Measurements from ENCODE around the gene R3HDML.
"Not testable (repeated sequence)": the region's sequence is repeated elsewhere in the genome, so short reads cannot be mapped to it uniquely, and the experiment has no call there.

Gene R3HDML, protein sequence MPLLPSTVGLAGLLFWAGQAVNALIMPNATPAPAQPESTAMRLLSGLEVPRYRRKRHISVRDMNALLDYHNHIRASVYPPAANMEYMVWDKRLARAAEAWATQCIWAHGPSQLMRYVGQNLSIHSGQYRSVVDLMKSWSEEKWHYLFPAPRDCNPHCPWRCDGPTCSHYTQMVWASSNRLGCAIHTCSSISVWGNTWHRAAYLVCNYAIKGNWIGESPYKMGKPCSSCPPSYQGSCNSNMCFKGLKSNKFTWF

DNA sequence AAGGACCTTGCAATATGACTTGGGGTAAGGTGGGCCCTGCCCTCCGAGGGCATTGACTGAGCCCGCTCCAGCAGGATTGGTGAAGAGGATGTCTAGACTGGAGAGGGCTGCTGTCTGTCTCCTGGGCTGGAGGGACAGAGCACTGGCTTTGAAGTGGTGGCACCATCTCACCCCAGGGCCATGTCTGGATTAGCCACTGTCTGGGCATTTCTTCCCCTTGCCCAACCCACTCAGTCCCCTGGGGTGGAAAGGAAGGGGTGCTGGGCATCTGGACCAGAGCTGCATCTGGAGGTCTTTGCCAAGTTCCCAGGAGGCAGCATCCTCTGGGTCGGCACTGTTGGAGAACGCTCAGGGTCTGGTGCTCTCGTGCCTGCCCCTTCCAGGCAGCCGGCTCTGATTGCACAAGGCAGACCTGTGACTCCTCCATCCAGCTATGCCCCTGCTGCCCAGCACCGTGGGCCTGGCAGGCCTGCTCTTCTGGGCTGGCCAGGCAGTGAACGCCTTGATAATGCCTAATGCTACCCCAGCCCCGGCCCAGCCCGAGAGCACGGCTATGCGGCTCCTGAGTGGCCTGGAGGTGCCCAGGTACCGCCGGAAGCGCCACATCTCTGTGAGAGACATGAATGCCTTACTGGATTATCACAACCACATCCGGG, at the start of gene R3HDML:
Gene R3HDML, plus strand, starts transcription at position 319 of the 656 bp plus-strand sequence. Its CDS starts 115 bp downstream, at position 434.
- DNase-seq (ENCODE audit: low read depth): no peak

GRCh38 chr20:44287272-44288097, 49.4 kb upstream of the R3HDML start:
- DNase-seq (ENCODE audit: low read depth): no peak

- no peak for DNase-seq (ENCODE audit: low read depth)
Observed at GRCh38 chr20:44288252-44288651, 48.6 kb upstream of the R3HDML start.

DNA sequence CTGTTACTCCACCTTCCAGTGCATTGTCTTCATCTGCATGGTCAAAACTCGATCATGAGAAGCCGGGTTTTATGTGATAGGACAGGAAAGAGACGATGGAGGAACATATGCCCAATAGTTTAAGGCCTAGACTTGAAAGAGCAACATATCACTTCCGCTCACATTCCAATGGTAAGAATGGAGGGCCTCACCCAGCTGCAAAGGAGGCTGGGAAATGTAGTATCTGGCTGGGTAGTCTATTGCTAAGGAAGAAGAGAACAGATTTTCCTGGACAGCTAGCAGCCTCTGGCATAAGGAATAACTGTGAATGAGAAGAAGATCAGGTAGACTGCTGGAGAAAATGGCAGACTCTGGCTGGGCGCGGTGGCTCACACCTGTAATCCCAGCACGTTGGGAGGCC, 45.1 kb upstream of the R3HDML start:
- DNase-seq (ENCODE audit: low read depth): no peak

- no peak for DNase-seq (ENCODE audit: low read depth)
Observed at GRCh38 chr20:44296011-44296410, 40.8 kb upstream of the R3HDML start.

DNA sequence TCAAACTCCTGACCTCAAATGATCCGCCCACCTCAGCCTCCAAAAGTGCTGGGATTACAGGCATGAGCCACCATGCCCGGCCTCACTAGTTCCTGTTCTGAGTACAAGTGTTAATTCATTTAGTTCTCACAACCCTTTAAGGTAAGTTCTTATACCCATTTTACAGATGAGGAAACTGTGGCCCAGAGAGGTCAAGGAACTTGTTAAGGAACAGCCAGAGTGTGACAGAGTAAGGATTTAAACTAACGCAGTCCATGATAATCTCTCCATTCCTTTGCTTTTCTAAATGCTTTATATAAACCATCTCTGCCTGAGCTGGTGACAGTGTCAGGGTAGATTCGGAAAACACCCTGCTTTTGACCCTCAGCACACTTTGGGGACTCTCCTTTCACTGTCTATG, 39.1 kb upstream of the R3HDML start:
- no peak for DNase-seq (ENCODE audit: low read depth)

DNA sequence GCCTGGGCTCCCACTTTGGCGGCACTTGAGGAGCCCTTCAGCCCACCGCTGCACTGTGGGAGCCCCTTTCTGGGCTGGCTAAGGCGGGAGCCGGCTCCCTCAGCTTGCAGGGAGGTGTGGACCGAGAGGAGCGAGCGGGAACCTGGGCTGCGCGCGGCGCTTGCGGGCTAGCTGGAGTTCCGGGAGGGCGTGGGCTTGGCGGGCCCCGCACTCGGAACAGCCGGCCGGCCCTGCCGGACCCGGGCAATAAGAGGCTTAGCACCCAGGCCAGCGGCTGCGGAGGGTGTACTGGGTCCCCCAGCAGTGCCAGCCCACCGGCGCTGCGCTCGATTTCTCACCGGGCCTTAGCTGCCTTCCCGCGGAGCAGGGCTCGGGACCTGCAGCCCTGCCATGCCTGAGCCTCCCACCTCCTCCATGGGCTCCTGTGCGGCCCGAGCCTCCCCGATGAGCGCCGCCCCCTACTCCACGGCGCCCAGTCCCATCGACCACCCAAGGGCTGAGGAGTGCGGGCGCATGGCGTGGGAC, 37.8 kb upstream of the R3HDML start:
- DNase-seq (ENCODE audit: low read depth): not testable (repeated sequence)

DNA sequence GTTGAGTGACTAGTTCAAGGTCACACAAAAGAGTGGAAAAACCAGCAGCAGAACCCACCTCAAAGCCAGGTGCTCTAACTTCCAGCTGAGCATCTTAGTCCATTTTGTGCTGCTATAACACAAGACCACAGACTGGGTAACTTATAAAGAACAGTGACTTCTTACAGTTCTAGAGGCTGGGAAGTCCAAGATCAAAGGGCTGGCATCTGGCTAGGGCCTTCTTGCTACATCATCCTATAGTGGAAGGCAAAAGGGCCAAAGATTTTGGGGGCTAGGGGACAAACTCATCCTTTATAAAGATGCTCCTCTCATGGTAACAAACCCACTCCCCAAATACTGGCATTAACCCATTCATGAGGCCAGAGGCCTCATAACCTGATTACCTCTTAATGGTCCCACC, 35.6 kb upstream of the R3HDML start:
- no peak for DNase-seq (ENCODE audit: low read depth)

- DNase-seq (ENCODE audit: low read depth): no peak
Observed at GRCh38 chr20:44302026-44302669, 34.7 kb upstream of the R3HDML start.

- no peak for DNase-seq (ENCODE audit: low read depth)
Observed at GRCh38 chr20:44302736-44303135, 34.1 kb upstream of the R3HDML start.

DNA sequence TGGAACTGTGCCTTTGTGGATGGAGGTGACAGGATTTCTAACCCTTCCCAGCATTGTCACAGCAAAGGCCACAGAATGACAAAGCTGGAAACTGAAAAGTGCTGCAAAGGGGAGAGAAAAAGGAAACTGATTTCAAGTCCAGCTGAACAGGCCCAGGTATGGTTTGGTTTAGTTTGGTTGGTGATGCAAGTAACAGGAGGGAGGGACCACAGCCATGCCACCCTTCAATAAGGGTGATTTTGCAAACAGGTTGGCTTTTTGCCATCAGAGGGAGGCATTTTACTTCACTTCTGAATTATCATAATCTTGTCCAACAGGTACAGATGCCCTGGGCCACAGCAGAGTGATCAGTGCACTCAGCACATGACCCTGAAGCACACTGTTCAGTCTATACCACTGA, 32.5 kb upstream of the R3HDML start:
- no peak for DNase-seq (ENCODE audit: low read depth)

DNA sequence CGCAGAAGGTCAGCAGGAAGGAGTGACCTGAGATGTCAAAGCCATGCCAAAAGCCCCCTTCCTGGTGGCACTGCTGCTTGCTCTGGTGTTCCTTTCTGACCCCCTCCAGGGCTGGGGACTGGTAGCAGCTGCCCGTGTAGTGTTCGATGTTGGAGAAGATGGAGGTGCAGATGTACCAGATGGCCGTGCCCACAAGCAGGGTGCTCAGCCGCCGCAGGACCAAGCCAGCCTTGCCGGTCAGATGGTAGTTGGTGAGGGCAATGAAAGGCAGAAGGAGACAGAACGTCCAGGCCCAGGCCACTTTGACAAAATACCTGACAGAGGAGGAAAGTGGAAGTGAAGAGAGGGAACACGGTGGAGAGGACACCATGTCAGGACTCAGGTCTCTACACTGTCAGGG, 29.9 kb upstream of the R3HDML start:
- no peak for DNase-seq (ENCODE audit: low read depth)

GRCh38 chr20:44309763-44310663, 26.8 kb upstream of the R3HDML start:
- DNase-seq (ENCODE audit: low read depth): peak; percentile 62

GRCh38 chr20:44310664-44311639, 25.9 kb upstream of the R3HDML start, which contains the start of gene FITM2:
Gene FITM2, minus strand, starts transcription at chr20:44311202. Its CDS starts 54 bp downstream, at chr20:44311148.
- peak; percentile 96 for DNase-seq (ENCODE audit: low read depth)

DNA sequence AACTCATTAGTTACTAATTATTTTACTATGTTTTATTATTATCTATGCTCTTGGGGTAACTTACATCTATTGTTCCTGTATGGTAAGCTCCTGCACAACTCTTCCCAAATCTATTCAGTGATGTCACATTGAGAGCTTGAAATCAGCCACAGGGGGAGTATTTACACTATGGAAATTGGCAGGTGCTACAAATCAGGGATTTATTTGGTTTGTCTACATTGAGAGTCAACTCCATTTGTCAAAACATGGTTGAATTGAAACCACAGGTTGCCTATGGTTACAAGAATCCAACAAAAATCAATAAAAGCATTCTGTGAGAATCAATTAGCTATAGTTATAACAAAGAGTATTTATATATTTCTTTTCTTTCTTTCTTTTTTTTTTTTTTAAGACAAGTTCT, 22.0 kb upstream of the R3HDML start:
- no peak for DNase-seq (ENCODE audit: low read depth)

GRCh38 chr20:44319839-44320422, 16.9 kb upstream of the R3HDML start:
- DNase-seq (ENCODE audit: low read depth): no peak

DNA sequence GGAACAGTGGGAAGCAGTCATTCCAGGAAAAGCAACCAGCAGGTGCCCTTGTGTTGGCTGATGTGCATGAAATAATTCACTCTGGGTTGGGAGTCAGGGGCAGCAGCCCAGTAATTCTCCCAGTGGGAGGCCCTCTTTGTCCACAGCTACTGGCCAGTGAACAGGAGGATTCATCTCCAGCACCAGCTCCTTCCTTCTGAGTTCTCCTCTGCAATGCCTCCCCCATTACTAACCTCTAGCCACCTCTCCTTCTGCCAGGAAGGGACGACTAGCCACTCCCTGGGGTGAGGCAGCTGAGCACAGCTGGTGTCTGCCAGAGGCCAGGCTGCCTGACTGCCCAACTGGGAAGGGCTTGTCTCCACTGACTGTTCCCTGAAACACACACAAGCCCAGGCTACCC, 12.5 kb upstream of the R3HDML start:
- no peak for DNase-seq (ENCODE audit: low read depth)

- DNase-seq (ENCODE audit: low read depth): no peak
Observed at GRCh38 chr20:44326391-44327159, 10.3 kb upstream of the R3HDML start.

GRCh38 chr20:44327748-44328147, 9.1 kb upstream of the R3HDML start:
- DNase-seq (ENCODE audit: low read depth): not testable (repeated sequence)
